GM12878 (cell line): ENCODE measurements around the gene ATP13A5. TPM values are rescaled to one million over a fixed set of nuclear protein-coding genes. Genes with fewer than 3 reads are reported as not detected.

ENCODE experiments used
- ATAC-seq: fragments of 200-7000 bp; cut with Tn5 transposase; 3 replicates; pipeline ENCODE4 v1.9.1; 2020; ENCODE audit warnings: mild to moderate bottlenecking, moderate library complexity
- BruUV-seq: library from RNA; stranded (reverse); fragments of 400-500 nt; replicated peaks from 2 replicates; lab custom pipeline; 2021; lab: Mats Ljungman, UMichigan
- CTCF ChIA-PET: fragments of 300-600 bp; sonication (Branson Sonifier 250); formaldehyde crosslinking; extraction: SDS; loops from one replicate; lab custom pipeline; 2021; ENCODE audit warnings: inconsistent platforms; lab: Yijun Ruan, JAX
- POLR2A ChIA-PET: fragments of 350-600 bp; formaldehyde crosslinking; extraction: SDS; loops from one replicate; lab custom pipeline; 2021; ENCODE audit warnings: inconsistent platforms; lab: Charles Lee
- RAD21 ChIA-PET: fragments of 300-600 bp; sonication (Branson Sonifier 250); formaldehyde crosslinking; loops from one replicate; lab custom pipeline; 2023; ENCODE audit warnings: antibody characterized with exemption; ENCODE audit not compliant: unreplicated experiment; lab: Charles Lee
- SMC1A ChIA-PET: fragments of 300-600 bp; sonication (Branson Sonifier 250); formaldehyde crosslinking; loops from one replicate; lab custom pipeline; 2023; ENCODE audit not compliant: unreplicated experiment, uncharacterized antibody; lab: Charles Lee
- DNase-seq: peaks from one replicate; pipeline ENCODE4 v3.0.0-alpha.2; 2011; ENCODE audit warnings: low read depth, low spot score
- FAIRE-seq: peaks from 3 replicates; lab custom pipeline; 2011; peaks lifted over from hg19 to GRCh38; lab: Jason Lieb, UNC
- H2AFZ ChIP-seq: 2 replicates; pipeline ENCODE4 v1.6.0; 2011; ENCODE audit warnings: low read depth, low read length, control low read depth; ENCODE audit not compliant: control insufficient read depth
- H3K27ac ChIP-seq: 2 replicates; pipeline ENCODE4 v1.5.1; 2011; ENCODE audit warnings: control low read depth; ENCODE audit not compliant: control insufficient read depth, insufficient read depth
- H3K27me3 ChIP-seq, 2 experiments: replicated peaks in 1 of 2; 2 replicates each; pipeline versions ENCODE4 v1.6.0 to v1.6.1; 2011; ENCODE audit warnings: low read length in 1 of 2; ENCODE audit not compliant: control insufficient read depth in 2 of 2, insufficient read depth in 2 of 2
- H3K36me3 ChIP-seq, 2 experiments: 2 replicates each; pipeline ENCODE4 v1.5.1; 2011; ENCODE audit warnings: low read length in 1 of 2; ENCODE audit not compliant: control insufficient read depth in 2 of 2, insufficient read depth in 2 of 2
- H3K4me1 ChIP-seq: 2 replicates; pipeline ENCODE4 v1.6.1; 2011; ENCODE audit warnings: mild to moderate bottlenecking, low read length, moderate library complexity, mixed read lengths; ENCODE audit not compliant: control insufficient read depth, insufficient read depth
- H3K4me2 ChIP-seq: 2 replicates; pipeline ENCODE4 v1.6.0; 2011; ENCODE audit warnings: control low read depth; ENCODE audit not compliant: control insufficient read depth, insufficient read depth
- H3K4me3 ChIP-seq: fragments of 200-600 bp; sonication (generic); 2 replicates; pipeline ENCODE4 v1.5.1; 2016
- H3K79me2 ChIP-seq: 2 replicates; pipeline ENCODE4 v1.6.0; 2011; ENCODE audit warnings: low read length; ENCODE audit not compliant: control insufficient read depth, insufficient read depth
- H3K9ac ChIP-seq: 2 replicates; pipeline ENCODE4 v1.8.0; 2011; ENCODE audit warnings: low read length, control low read depth, mixed read lengths; ENCODE audit not compliant: control insufficient read depth, insufficient read depth
- H3K9me3 ChIP-seq: replicated peaks from 3 replicates; pipeline ENCODE4 v1.5.1; 2011; ENCODE audit warnings: mild to moderate bottlenecking, low read length; ENCODE audit not compliant: control insufficient read depth, insufficient read depth
- H4K20me1 ChIP-seq: 2 replicates; pipeline ENCODE4 v1.6.0; 2011; ENCODE audit not compliant: control insufficient read depth, insufficient read depth
- BHLHE40 ChIP-seq, 2 experiments: fragments of 450-650 bp in 1 of 2; IDR thresholded peaks; 2 replicates each; pipeline ENCODE4 v1.6.1; 2011 to 2017; ENCODE audit warnings: low read depth in 2 of 2, borderline replicate concordance in 1 of 2, improper control_type of control experiment in 1 of 2, low read length in 1 of 2, mild to moderate bottlenecking in 1 of 2
- BRCA1 ChIP-seq: IDR thresholded peaks from 2 replicates; pipeline ENCODE4 v1.6.1; 2011; ENCODE audit warnings: low read depth, low read length, improper control_type of control experiment
- HDAC6 ChIP-seq: fragments of 200-600 bp; sonication (generic); IDR thresholded peaks from one replicate; pipeline ENCODE4 v1.8.0; 2017; ENCODE audit warnings: antibody characterized with exemption; ENCODE audit not compliant: unreplicated experiment
- LARP7 ChIP-seq: fragments of 450-650 bp; IDR thresholded peaks from 2 replicates; pipeline ENCODE4 v1.6.1; 2017; ENCODE audit warnings: mild to moderate bottlenecking
- MTA2 ChIP-seq: fragments of 450-650 bp; IDR thresholded peaks from 2 replicates; pipeline ENCODE4 v1.6.1; 2016; ENCODE audit warnings: low read depth, mild to moderate bottlenecking, moderate library complexity
- NR2F1 ChIP-seq: fragments of 450-650 bp; conservative IDR thresholded peaks from 2 replicates; pipeline ENCODE4 v1.6.1; 2017; ENCODE audit warnings: mild to moderate bottlenecking
- POLR2A ChIP-seq: IDR thresholded peaks from 2 replicates; pipeline ENCODE4 v1.6.1; 2011; ENCODE audit warnings: low read depth, mild to moderate bottlenecking, low read length
- SMAD1 ChIP-seq: fragments of 450-650 bp; IDR thresholded peaks from 2 replicates; pipeline ENCODE4 v1.6.1; 2018; ENCODE audit warnings: mild to moderate bottlenecking, low read depth; ENCODE audit not compliant: partially characterized antibody
- WGBS: methylation state at CpG from one replicate; pipeline ENCODE4 v1.1.6; 2016; ENCODE audit warnings: low lambda C conversion rate; ENCODE audit not compliant: insufficient replicate concordance, insufficient coverage; ENCODE audit errors: missing lambda C conversion rate; 5-methylcytosine and 5-hydroxymethylcytosine counted together
- in situ Hi-C: fragments of 300-500 bp; cut with MboI; formaldehyde crosslinking; loops from 9 replicates; pipeline ENCODE4 v1.14.3; 2018; ENCODE audit warnings: mixed read lengths
- intact Hi-C: fragments of 100-400 bp; cut with micrococcal nuclease; formaldehyde crosslinking; loops from one replicate; pipeline ENCODE4 v1.14.2; 2022; ENCODE audit not compliant: unreplicated experiment
- polyA plus RNA-seq, 11 experiments: library from polyadenylated mRNA; depleted of rRNA in 4 of 11; unstranded in 6 of 11; stranded (reverse) in 5 of 11; fragments of >200 nt; fragmentation: Nextera tagmentation in 4 of 11; fragmentation: Illumina TruSeq in 1 of 11; extraction: Ambion mirVana in 4 of 11; extraction: Trizol in 1 of 11; gene quantifications; 1 replicate in 1 of 11; 2 replicates in 10 of 11; pipeline versions ENCODE4 v1.2.1 to v1.2.3, GENCODE V29; 2011 to 2016; ENCODE audit warnings: inconsistent platforms in 2 of 11, missing spikeins in 2 of 11, low read depth in 1 of 11
- total RNA-seq, 4 experiments: library from RNA; depleted of rRNA in 3 of 4; stranded (reverse); fragments of >200 nt in 3 of 4; fragmentation: Illumina TruSeq in 1 of 4; extraction: Trizol in 1 of 4; gene quantifications; 2 replicates each; pipeline versions ENCODE4 v1.2.1 to v1.2.3, GENCODE V29; 2013 to 2021

Gene ATP13A5
- total and polyA plus RNA-seq, 10 of the 15 experiments (the other 5 are each of a cell fraction or from before 2014, with no cell fraction given): not detected

GRCh38 chr3:193313061-193313958 lies 65.2 kb downstream of the ATP13A5 start:
- Histone ChIP-seq H3K9me3 (no peaks in the 10 kb centered on the region), H3K4me3 (no peak overlapping the region), H2AFZ (no peak overlapping the region), H3K27ac (no peak overlapping the region), H3K27me3 (peaks cover 0 to 2% of the 10 kb centered on the region in 2 experiments; a peak in 1 of 4 replicates), H3K4me2 (no peak overlapping the region), H3K9ac (no peak overlapping the region), H3K79me2 (no peaks in the 10 kb centered on the region), H3K36me3 (no peaks in the 10 kb centered on the region), H4K20me1 (no peaks in the 10 kb centered on the region), H3K4me1 (no peaks in the 10 kb centered on the region)
- intact Hi-C loops (no loop called here), in situ Hi-C loops (no loop called here)
- 0% methylated on average over 3 of the region's 3 CpGs for WGBS
- TF ChIP-seq POLR2A (no peak), NR2F1 (no peak), MTA2 (no peak), HDAC6 (no peak), BRCA1 (no peak), SMAD1 (no peak), BHLHE40 (IDR thresholded peaks at IDR 0.05; ENCODE audit: borderline replicate concordance in 1 of 2, low read depth in 2 of 2, low read length in 1 of 2) (no peak), LARP7 (no peak)
- no peak for DNase-seq
- ATAC-seq: no peak
- BruUV-seq: no TSS peak
- ChIA-PET RAD21 (interaction anchor here (0.6 kb wide), 1 partner anchor 20 kb away, joined by 3 read pairs; no protein-coding TSS in a partner anchor), CTCF (no interaction called here), SMC1A (interaction anchor here (1.0 kb wide), 1 partner anchor 12 kb away, joined by 3 read pairs; no protein-coding TSS in a partner anchor), POLR2A (no interaction called here)
- no peak for FAIRE-seq
